ENCODE results near the gene ING3.

DNA sequence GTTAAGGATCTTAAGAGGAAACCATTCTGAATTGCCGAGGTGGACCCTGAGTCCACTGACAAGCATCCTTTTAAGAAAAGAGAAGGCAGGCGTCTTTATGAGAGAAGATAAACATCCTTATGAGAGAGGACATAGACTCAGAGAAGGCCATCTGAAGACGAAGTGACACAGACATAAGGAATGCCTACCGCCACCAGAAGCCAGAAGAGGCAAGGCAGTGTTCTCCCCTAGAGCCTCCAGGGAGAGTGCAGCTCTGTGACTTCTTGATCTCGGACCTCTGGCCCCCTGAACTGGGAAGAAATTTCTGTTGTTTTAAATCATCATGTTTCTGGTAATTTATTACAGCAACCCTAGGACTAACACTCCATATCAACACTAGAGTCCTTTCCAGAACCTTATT, 25.2 kb upstream of the ING3 start:
- TF ChIP-seq CTCF (IDR thresholded peaks at IDR 0.05) (no peak), POLR2A (IDR thresholded peaks at IDR 0.05) (no peak)

Measured in adrenal gland (tissue), 5 donors.